LNCAP (cell line): ENCODE data around the gene DNAL4.

Experiments used
- TF ChIP-seq, protein P1 (sequence below): fragments of 450-650 bp; IDR thresholded peaks from 2 replicates; pipeline ENCODE4 v1.5.1; 2017; ENCODE audit warnings: mild to moderate bottlenecking

Gene DNAL4

GRCh38 chr22:38772623-38772873 is 21.4 kb downstream of the DNAL4 start:
- TF ChIP-seq, protein P1, sequence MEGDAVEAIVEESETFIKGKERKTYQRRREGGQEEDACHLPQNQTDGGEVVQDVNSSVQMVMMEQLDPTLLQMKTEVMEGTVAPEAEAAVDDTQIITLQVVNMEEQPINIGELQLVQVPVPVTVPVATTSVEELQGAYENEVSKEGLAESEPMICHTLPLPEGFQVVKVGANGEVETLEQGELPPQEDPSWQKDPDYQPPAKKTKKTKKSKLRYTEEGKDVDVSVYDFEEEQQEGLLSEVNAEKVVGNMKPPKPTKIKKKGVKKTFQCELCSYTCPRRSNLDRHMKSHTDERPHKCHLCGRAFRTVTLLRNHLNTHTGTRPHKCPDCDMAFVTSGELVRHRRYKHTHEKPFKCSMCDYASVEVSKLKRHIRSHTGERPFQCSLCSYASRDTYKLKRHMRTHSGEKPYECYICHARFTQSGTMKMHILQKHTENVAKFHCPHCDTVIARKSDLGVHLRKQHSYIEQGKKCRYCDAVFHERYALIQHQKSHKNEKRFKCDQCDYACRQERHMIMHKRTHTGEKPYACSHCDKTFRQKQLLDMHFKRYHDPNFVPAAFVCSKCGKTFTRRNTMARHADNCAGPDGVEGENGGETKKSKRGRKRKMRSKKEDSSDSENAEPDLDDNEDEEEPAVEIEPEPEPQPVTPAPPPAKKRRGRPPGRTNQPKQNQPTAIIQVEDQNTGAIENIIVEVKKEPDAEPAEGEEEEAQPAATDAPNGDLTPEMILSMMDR = no peak

DNA sequence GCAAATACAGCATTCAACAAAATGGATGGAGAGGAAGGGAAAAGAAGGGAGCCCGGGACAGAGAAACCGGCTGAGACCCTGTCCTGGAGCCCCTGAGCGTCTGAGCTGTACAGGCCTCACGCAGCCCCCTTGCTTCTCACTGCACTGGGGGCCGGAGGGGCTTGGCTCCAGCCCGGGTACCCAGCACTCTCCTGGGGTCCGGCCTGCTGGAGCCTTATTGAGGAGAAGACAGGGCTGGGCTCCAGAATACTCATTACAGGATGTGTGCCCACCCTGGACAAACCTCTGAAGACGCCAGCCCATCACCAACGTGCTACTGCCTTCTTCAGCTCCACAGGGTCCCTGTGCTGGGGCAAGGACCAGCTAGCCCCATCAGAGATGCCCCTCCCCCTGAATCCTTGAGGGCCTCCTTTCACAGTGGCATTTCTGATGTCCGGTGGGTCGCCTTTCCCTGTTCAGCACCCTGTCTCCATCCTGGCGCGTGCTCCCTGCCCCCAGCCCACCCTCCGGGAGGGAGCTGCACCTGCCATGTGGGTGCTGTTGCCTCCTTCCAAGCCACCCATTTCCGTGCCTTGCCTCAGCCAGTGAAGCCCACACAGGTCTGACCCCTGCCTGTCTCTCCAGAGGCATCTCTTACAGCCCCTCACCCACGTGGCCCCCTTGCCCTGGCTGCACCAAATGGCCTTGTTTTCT is 23.5 kb downstream of the DNAL4 start:
- TF ChIP-seq, protein P1 = no peak

GRCh38 chr22:38768036-38768435 is 25.9 kb downstream of the DNAL4 start:
- TF ChIP-seq, protein P1 = no peak

DNA sequence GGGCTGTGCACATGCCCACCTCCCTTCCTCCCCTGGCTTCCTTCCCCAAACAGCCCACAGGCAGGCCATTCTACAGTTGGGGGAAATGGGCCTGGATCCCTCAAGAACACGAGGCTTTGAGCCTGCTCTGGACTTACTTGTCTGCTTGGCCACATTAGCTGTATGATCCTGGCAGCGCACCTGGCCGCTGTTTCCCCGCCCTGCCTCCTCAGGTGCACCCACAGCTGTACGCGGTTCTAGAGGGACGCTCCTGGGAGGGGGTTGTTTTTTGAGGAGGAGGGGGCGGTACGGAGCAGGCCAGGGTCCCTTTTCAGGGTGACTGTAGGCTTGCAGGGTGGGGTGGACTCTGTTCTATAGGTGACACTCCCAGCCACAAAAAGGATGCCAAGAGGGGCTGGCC is 26.6 kb downstream of the DNAL4 start:
- TF ChIP-seq, protein P1 = no peak

DNA sequence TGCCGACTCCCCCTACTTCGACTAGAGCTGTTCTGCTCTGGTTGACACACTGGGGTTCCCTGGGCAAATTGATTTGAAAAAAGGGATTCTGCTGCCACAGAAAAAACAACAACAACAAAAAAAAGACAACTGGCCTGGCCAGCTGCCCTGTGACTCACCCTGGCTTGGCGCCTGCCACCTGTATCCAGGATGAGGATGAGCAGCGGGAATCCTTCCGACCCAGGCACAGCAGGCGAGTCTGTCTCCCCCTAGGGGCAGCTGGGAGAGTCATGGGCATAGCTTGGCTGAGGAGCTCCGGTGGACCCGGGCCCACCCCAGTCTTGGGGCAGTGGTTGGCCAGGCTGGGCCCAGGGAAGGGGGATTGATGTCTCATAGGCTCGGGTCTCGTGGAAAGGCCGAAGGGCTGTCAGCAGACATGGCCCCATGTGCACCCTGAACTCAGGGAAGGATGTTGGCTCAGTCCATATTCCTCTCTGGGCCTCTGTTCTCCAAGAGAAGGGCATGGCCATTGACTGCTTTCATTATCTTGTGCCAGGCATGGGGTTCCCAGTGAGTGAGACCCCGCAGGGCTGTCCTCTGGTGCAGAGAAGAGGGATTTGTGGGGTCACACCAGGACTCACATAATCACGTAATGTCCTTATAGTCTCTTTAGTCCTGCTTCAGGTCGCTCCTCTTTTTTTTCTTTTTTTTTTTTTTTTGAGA is 27.7 kb downstream of the DNAL4 start:
- TF ChIP-seq, protein P1 = peak; percentile 98

- TF ChIP-seq, protein P1 = no peak
These were observed 31.4 kb downstream of the DNAL4 start for GRCh38 chr22:38762551-38762983.

- TF ChIP-seq, protein P1 = no peak
These were observed 32.5 kb downstream of the DNAL4 start for GRCh38 chr22:38761202-38762162.
